Panc1 (cell line): ENCODE results near the gene CCDC169. TPM values are rescaled to one million over a fixed set of nuclear protein-coding genes. Genes with fewer than 3 reads are reported as not detected.

Experiments
- ATAC-seq: fragments of 200-7000 bp; cut with Tn5 transposase; 2 replicates; pipeline ENCODE4 v1.9.1; 2020; ENCODE audit warnings: mild to moderate bottlenecking, moderate library complexity
- BruUV-seq: library from RNA; stranded (reverse); fragments of 400-500 nt; replicated peaks from 2 replicates; lab custom pipeline; 2021; lab: Mats Ljungman, UMichigan
- CTCF ChIA-PET: fragments of 300-600 bp; sonication (Branson Sonifier 250); formaldehyde crosslinking; loops from one replicate; lab custom pipeline; 2022; ENCODE audit warnings: antibody characterized with exemption; lab: Charles Lee
- POLR2A ChIA-PET: fragments of 300-600 bp; sonication (Branson Sonifier 250); formaldehyde crosslinking; loops from one replicate; lab custom pipeline; 2022; ENCODE audit warnings: antibody characterized with exemption; lab: Charles Lee
- DNase-seq: peaks from one replicate; pipeline ENCODE4 v3.0.0-alpha.2; 2010; ENCODE audit warnings: low read depth, low spot score
- H3K27ac ChIP-seq: 2 replicates; pipeline ENCODE4 v1.5.1; 2011; ENCODE audit warnings: mild to moderate bottlenecking, low read length, inconsistent platforms
- H3K27me3 ChIP-seq: fragments of 200-500 bp; sonication (Bioruptor generic); 2 replicates; pipeline ENCODE4 v1.6.0; 2014; ENCODE audit warnings: low read length, inconsistent platforms; ENCODE audit not compliant: control insufficient read depth, insufficient read depth
- H3K36me3 ChIP-seq: fragments of 200-500 bp; sonication (Bioruptor generic); 2 replicates; pipeline ENCODE4 v1.5.1; 2014; ENCODE audit warnings: inconsistent platforms, mild to moderate bottlenecking, low read length, moderate library complexity; ENCODE audit not compliant: control insufficient read depth, insufficient read depth
- H3K4me1 ChIP-seq: 2 replicates; pipeline ENCODE4 v1.5.1; 2011; ENCODE audit warnings: inconsistent platforms, mild to moderate bottlenecking, low read length, moderate library complexity; ENCODE audit not compliant: control insufficient read depth, insufficient read depth
- H3K4me3 ChIP-seq, 2 experiments: 2 replicates each; pipeline ENCODE4 v1.5.1; 2011 to 2012; ENCODE audit warnings: low read depth in 2 of 2, low read length in 2 of 2, mild to moderate bottlenecking in 2 of 2, inconsistent platforms in 1 of 2, moderate library complexity in 1 of 2
- H3K9me3 ChIP-seq: fragments of 200-500 bp; sonication (Bioruptor generic); 2 replicates; pipeline ENCODE4 v1.5.1; 2014; ENCODE audit warnings: low read depth, mild to moderate bottlenecking, inconsistent platforms, low read length, moderate library complexity; ENCODE audit not compliant: control insufficient read depth, insufficient read depth
- CTCF ChIP-seq: fragments of 450-650 bp; IDR thresholded peaks from 2 replicates; pipeline ENCODE4 v1.5.1; 2017; ENCODE audit warnings: mild to moderate bottlenecking
- POLR2AphosphoS5 ChIP-seq: IDR thresholded peaks from 2 replicates; pipeline ENCODE4 v1.6.1; 2012; ENCODE audit warnings: mild to moderate bottlenecking, low read depth, low read length, moderate library complexity
- REST ChIP-seq, 2 experiments: IDR thresholded peaks; 2 replicates each; pipeline ENCODE4 v1.6.1; 2011 to 2012; ENCODE audit warnings: low read depth in 2 of 2, control low read depth in 1 of 2, low read length in 1 of 2, mild to moderate bottlenecking in 1 of 2, moderate library complexity in 1 of 2; ENCODE audit not compliant: insufficient read depth in 1 of 2
- SIN3A ChIP-seq: IDR thresholded peaks from 2 replicates; pipeline ENCODE4 v1.6.1; 2012; ENCODE audit warnings: low read depth, mild to moderate bottlenecking, low read length, moderate library complexity, borderline replicate concordance; ENCODE audit not compliant: insufficient read depth
- TCF7L2 ChIP-seq: IDR thresholded peaks from 2 replicates; pipeline ENCODE4 v1.6.1; 2011; ENCODE audit warnings: mild to moderate bottlenecking, low read depth, low read length, inconsistent platforms
- in situ Hi-C: cut with HindIII; loops from 2 replicates; pipeline ENCODE4 v1.10.0; 2016; ENCODE audit warnings: low sequenced_read_pairs, low pct_unique_long_range_greater_than_20kb
- intact Hi-C: fragments of 100-400 bp; cut with micrococcal nuclease; formaldehyde crosslinking; loops from one replicate; pipeline ENCODE4 v1.10.0; 2022; ENCODE audit not compliant: unreplicated experiment
- total RNA-seq: library from RNA; stranded (reverse); gene quantifications from one replicate; pipeline ENCODE4 v1.2.1, GENCODE V29; 2021; ENCODE audit not compliant: unreplicated experiment

The CCDC169 gene
- total RNA-seq, 1 experiment from 2014 or later, result 2.3 TPM

- TF ChIP-seq CTCF (no peak), POLR2AphosphoS5 (no peak), SIN3A (no peak), TCF7L2 (no peak), REST (IDR thresholded peaks at IDR 0.05; ENCODE audit: insufficient read depth in 1 of 2, low read depth in 2 of 2, low read length in 1 of 2) (no peak)
- no peak for ATAC-seq
- Histone ChIP-seq H3K36me3 (no peaks in the 10 kb centered on the region), H3K27me3 (no peaks in the 10 kb centered on the region), H3K9me3 (no peaks in the 10 kb centered on the region), H3K4me1 (no peaks in the 10 kb centered on the region), H3K27ac (no peak overlapping the region), H3K4me3 (no peak overlapping the region)
- DNase-seq, result no peak
- in situ Hi-C loops (no loop called here), intact Hi-C loops (no loop called here)
- CTCF ChIA-PET, result no interaction called here
- POLR2A ChIA-PET, result no interaction called here
- no TSS peak for BruUV-seq
Observed at GRCh38 chr13:36244073-36244472, 53.5 kb downstream of the CCDC169 start.

- Histone ChIP-seq H3K36me3 (no peaks in the 10 kb centered on the region), H3K27me3 (no peaks in the 10 kb centered on the region), H3K9me3 (no peaks in the 10 kb centered on the region), H3K27ac (no peak overlapping the region), H3K4me1 (no peaks in the 10 kb centered on the region), H3K4me3 (no peak overlapping the region)
- TF ChIP-seq SIN3A, result no peak
- TF ChIP-seq TCF7L2, result no peak
- TF ChIP-seq CTCF, result no peak
- no peak for TF ChIP-seq POLR2AphosphoS5
- TF ChIP-seq REST (IDR thresholded peaks at IDR 0.05; ENCODE audit: insufficient read depth in 1 of 2, low read depth in 2 of 2, low read length in 1 of 2), result no peak
- BruUV-seq, result no TSS peak
- CTCF ChIA-PET, result no interaction called here
- in situ Hi-C loops, result no loop called here
- POLR2A ChIA-PET, result no interaction called here
- DNase-seq, result no peak
- ATAC-seq, result no peak
- intact Hi-C loops, result no loop called here
Observed at GRCh38 chr13:36242761-36243160, 54.9 kb downstream of the CCDC169 start.
